Measurements from ENCODE around the gene DNER. TPM values are rescaled to one million over a fixed set of nuclear protein-coding genes. Genes with fewer than 3 reads are reported as not detected.

The DNER gene
- total and polyA plus RNA-seq, 2 experiments from 2014 or later, result 4.7 to 8.8 TPM

- peaks cover 20% of the 10 kb centered on the region; the same call in 2 of the 3 replicates for H3K4me1 Mint-ChIP-seq
- H4K20me1 ChIP-seq (replicated peaks; ENCODE audit: insufficient read depth), result no peaks in the 10 kb centered on the region; the same call in 1 of the 2 replicates
- H3K79me2 ChIP-seq (replicated peaks; ENCODE audit: insufficient read depth), result no peaks in the 10 kb centered on the region
- H3K27ac ChIP-seq (ENCODE audit: low read depth), result no peak overlapping the region
- H3K9me2 ChIP-seq (ENCODE audit: insufficient read depth), result no peaks in the 10 kb centered on the region
- no peaks in the 10 kb centered on the region for H3K27me3 ChIP-seq (ENCODE audit: insufficient read depth)
- ATAC-seq, result no peak
- no peak for DNase-seq (ENCODE audit: low spot score)
- no peak overlapping the region for H3K4me2 ChIP-seq
- H3K4me3 ChIP-seq, result no peak overlapping the region
- H3K4me1 ChIP-seq (ENCODE audit: insufficient read depth), result peaks cover 14% of the 10 kb centered on the region
- H3K27me3 Mint-ChIP-seq (ENCODE audit: insufficient read depth, low read depth, poor library complexity), result no peaks in the 10 kb centered on the region
- no peak overlapping the region for H3K4me3 Mint-ChIP-seq
- H3K36me3 Mint-ChIP-seq (ENCODE audit: low read depth), result no peaks in the 10 kb centered on the region
- H3F3A ChIP-seq (replicated peaks; ENCODE audit: low read depth), result no peaks in the 10 kb centered on the region
- TF ChIP-seq CREB1 (CRISPR knock-in tag; IDR thresholded peaks at IDR 0.05; ENCODE audit: low read depth) (no peak), ZNF114 (CRISPR knock-in tag; IDR thresholded peaks at IDR 0.05) (no peak), STAT1 (IDR thresholded peaks at IDR 0.05; ENCODE audit: unreplicated experiment) (no peak), EZH2phosphoT487 (IDR thresholded peaks at IDR 0.05; ENCODE audit: unreplicated experiment) (no peak), POLR2AphosphoS5 (IDR thresholded peaks at IDR 0.05; ENCODE audit: low read depth) (no peak), CTCF (conservative IDR thresholded peaks at IDR 0.05; ENCODE audit: low read depth in 2 of 2) (no peak), JUNB (IDR thresholded peaks at IDR 0.05; ENCODE audit: unreplicated experiment) (no peak), ZNF331 (CRISPR knock-in tag; IDR thresholded peaks at IDR 0.05; ENCODE audit: low read depth) (no peak), EZH2 (IDR thresholded peaks at IDR 0.05; ENCODE audit: low read depth, unreplicated experiment) (no peak), REST (IDR thresholded peaks at IDR 0.05; ENCODE audit: unreplicated experiment) (no peak), ETS1 (IDR thresholded peaks at IDR 0.05) (no peak), NANOG (IDR thresholded peaks at IDR 0.05; ENCODE audit: borderline replicate concordance) (no peak), ZNF462 (CRISPR knock-in tag; IDR thresholded peaks at IDR 0.05) (no peak)
- no peaks in the 10 kb centered on the region for H3K36me3 ChIP-seq (ENCODE audit: insufficient read depth)
- no peak overlapping the region for H3K27ac Mint-ChIP-seq
- no peak overlapping the region for H2AFZ ChIP-seq
- no peaks in the 10 kb centered on the region for H3K9me3 Mint-ChIP-seq
Observed at GRCh38 chr2:229523663-229524062, 190.7 kb downstream of the DNER start.

Data from GM23338 (cell line).